HG02798 (cell line): ENCODE results near the gene FBXL12.
"Not testable (repeated sequence)": the region's sequence is repeated elsewhere in the genome, so short reads cannot be mapped to it uniquely, and the experiment has no call there.

Experiments used
- ATAC-seq: cut with Tn5 transposase; IDR thresholded peaks from one replicate; pipeline ENCODE4 v1.9.1; 2021; ENCODE audit warnings: mild to moderate bottlenecking; ENCODE audit not compliant: unreplicated experiment, poor library complexity

The FBXL12 gene, protein sequence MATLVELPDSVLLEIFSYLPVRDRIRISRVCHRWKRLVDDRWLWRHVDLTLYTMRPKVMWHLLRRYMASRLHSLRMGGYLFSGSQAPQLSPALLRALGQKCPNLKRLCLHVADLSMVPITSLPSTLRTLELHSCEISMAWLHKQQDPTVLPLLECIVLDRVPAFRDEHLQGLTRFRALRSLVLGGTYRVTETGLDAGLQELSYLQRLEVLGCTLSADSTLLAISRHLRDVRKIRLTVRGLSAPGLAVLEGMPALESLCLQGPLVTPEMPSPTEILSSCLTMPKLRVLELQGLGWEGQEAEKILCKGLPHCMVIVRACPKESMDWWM

DNA sequence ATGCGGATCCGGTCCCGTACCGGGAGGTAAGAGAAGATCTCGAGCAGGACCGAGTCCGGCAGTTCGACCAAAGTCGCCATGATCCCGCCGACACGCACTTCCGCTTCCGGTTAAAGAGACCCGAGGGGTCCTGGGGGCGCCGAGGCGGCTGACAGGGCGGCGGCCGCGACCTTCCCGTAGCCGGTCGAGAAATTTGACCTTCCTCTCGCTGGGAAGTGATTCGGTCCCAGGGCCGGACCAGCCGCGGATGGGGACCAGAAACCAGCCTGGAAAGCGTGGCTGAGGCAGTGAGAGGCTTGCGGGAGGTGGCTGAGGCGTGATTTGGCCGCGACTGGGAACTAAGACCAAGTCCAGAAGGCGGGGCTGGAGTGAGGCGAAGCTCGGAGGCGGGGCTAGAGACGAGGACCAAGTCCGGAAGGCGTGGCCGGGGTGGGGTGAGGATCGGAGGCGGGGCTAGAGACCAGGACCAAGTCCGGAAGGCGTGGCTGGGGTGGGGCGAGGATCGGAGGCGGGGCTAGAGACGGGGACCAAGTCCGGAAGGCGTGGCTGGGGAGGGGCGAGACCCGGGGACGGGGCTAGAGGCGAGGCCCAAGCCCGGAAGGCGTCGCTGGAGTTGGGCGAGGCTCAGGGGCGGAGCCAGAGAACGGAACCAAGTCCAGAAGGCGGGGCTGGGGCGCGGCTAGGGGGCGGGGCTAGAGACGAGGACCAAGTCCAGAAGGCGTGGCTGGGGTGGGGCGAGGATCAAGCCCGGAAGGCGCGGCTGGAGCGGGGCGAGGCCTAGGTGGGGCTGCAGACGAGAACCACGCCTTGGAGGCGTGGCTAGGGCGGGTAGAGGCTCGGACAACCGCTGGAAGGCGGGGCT, at the start of gene FBXL12:
FBXL12 (minus strand) TSS at position 346 of the 862 bp plus-strand sequence; CDS start at position 80, 266 bp downstream.
- peak; percentile 89 for ATAC-seq

DNA sequence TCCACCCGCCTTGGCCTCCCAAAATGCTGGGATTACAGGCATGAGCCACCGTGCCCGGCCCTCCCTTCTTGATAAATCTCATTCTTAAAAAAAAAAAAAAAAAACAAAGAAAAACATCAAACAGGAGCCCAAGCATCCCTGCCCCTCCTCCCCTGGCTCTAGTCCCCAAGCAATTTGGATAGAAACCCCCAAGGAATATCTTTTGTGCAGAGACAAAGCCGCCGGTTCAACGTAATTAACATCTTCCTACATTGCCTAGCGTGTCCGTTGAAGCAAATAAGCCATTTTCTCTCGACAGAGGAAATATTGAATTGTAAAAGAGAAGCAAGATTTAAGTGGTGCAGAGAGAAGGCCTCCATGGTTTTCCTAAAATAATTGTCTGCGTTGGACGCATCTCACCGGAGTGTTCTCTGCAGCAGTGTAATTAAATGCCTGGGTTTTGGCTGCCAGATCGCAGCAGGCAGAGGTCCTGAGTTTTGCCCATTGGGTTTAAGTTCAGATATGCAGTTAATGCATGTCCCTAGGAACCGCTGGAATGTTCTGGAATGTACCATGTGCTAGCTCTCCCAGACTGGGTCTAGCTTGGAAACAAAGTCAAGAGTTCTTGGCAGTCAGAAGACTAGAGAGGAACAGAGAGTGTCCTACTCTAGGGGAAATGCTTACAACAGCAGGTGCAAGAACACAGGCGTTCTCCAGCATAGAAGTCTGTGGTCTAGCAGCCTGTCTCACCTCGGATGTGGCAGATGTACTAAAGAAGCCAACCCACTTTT, 47.0 kb upstream of the FBXL12 start:
- no peak for ATAC-seq

DNA sequence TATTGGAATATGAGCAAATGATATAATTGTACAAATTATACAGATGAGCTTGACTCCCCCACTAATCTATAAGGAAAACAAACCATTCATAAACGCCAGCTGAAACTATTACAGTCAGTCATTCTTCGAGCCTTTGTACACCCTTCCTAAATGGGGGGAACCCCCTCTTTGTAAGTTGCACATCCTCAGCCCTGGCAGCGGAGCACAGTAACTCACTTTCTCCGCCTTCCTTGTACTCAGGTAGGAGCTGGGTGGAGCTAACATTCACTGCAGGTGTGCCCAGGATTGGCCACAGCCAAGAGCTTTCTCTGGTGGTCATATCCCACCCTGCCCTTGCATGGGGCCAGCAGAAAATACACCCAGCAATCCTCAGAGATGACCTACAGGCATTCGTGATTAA, 44.9 kb upstream of the FBXL12 start:
- ATAC-seq = no peak

DNA sequence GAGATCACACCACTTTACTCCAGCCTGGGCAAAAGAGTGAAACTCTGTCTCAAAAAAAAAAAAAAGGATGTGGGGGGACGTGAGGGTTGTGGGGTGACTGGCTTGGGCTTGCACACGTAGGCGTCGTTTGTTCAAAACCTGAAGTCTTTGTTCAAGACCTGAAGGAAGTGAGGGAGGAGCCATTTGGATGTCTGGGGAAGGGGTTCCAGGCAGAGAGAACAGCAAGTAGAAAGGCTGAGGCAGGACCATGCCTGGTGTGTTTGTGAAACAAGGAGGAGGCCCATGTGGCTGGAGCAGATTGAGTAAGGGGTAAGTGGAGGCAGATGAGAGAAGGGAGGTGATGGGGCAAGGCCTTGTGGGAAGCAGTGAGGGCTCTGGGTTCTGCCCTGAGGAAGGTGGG, 44.1 kb upstream of the FBXL12 start:
- no peak for ATAC-seq

DNA sequence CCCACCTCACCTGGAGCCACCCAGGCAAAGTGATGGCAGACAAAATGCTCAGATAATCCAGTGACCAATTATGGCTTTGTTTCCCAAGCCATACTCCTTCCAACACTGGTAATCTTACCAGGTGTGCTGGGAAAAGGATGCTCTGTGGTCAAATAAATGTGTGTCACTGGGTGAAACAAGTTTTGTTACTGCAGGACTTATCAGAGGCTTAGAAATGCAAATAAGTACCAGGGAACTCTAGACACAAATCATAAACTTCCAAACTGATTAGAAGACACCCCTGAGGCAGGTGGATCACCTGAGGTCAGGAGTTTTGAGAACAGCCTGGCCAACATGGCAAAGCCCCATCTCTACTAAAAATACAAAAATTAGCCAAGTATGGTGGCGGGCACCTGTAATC, 42.6 kb upstream of the FBXL12 start:
- no peak for ATAC-seq

DNA sequence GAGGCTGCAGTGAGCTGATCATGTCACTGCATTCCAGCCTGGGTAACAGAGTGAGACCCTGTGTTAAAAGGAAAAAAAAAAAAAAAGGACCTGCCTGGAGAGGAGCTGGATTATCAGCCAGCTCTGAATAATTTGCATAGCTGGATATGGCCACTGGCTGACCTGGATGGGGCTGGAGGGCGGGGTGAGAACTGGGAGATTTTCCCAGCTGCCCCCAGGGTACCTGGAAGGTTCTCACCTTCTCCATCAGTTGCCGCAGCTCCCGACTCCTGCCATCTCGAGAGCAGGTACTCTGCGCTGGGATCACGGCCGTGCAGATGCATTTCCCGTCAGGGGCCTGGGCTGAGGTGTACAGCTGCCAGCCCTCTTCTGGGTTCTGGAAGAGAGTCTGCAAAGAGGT, 41.5 kb upstream of the FBXL12 start:
- ATAC-seq = no peak

DNA sequence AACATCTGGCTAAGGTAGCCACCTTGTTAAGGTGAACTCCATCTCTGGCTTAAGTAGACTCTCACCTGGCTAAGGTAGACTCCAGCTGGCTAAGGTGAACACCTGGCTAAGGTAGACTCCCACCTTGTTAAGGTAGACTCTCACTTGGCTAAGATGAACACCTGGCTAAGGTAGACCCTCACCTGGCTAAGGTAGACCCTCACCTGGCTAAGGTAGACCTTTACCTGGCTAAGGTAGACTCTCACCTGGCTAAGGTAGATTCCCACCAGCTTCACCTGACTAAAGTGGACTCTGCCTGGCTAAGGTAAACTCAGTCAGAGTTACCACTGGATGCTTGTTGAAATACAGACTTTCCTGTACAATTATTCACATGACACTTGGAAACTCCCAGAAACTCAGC, 39.9 kb upstream of the FBXL12 start:
- ATAC-seq = no peak

DNA sequence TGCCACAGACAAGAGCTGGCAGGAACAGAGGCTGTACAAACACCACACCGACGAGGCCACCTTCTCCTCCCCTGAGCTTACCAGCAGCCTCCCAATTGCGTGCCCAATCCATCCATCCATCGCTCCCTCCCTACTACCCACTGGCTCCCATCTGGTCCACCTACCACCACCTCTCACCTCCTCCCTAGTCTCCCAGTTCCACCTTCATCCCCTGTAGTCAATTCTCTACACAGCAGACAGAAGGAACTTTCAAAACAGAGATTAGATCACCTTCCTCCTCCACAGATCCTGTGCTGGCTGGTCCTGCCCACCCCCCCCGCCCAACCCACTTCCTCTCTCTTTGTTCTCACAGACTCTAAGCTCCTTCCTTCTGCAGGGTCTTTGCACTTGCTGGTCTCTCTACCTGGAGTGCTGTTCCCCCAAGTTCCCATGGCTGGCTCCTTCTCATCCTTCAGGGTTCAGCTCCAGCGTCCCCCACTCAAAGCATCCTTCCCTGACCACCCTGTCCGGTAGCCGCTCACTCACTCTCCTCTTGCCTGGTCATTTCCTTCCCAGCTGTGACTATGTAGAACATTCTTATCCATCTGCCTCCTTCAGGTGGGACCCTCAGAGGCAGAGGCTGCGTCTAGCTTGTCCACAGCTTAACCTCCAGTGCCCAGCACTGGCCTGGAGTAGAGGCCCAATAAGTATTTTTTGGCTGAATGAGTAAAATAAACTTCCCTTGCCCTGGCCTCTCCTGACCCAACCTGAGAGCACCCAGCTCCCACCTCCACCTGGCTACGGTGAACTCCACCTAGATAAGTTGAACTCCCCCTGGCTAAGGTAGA, 39.3 kb upstream of the FBXL12 start:
- no peak for ATAC-seq

DNA sequence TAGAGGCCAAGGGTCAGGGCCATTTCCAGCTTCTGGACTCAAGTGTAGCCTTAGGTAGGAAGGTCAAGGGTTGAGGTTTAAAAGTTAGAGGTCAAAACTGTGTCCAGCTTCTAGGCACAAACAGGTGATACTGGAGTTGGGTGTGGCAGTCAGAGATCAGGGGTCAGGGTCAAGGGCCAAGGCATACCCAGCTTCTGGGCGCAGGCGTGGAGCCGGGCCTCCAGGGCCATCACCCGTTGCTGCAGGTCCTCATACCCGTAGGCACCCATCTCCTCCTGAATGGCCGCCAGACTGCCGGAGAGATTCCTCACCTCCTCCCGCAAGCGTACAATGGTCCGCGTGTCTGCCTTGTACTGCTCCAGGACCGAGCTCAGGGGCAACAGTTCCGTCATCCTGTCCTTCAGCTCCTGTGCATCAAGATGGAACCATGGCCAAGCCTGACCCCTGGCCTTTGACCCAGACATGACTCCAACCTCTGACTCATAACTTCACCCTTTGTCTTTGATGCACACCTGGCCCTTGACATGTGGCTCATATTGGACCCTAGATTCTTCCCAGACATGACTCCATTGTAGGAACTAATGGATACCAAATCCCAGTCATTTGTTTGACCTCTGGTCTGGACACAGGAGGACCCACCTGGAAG, 38.3 kb upstream of the FBXL12 start:
- ATAC-seq = no peak

DNA sequence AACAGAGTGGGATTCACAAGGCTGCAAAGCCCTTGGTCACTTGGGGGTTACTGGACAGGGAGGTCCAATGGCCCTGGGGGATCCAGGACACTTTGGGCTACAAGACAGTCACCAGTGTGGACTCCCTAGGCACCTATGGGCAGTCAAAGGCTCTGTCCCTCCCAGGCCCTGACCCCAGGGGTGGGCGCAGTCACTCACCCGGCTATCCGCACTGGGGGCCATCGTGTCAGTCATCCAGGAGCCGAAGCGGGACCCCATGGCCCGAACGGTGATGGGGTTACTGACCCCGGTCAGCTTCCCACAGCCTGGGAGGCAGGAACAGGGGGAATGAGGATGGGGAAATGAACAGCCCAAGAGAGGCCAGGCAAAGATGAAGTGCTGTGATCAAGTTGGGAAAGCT, 37.7 kb upstream of the FBXL12 start:
- no peak for ATAC-seq

DNA sequence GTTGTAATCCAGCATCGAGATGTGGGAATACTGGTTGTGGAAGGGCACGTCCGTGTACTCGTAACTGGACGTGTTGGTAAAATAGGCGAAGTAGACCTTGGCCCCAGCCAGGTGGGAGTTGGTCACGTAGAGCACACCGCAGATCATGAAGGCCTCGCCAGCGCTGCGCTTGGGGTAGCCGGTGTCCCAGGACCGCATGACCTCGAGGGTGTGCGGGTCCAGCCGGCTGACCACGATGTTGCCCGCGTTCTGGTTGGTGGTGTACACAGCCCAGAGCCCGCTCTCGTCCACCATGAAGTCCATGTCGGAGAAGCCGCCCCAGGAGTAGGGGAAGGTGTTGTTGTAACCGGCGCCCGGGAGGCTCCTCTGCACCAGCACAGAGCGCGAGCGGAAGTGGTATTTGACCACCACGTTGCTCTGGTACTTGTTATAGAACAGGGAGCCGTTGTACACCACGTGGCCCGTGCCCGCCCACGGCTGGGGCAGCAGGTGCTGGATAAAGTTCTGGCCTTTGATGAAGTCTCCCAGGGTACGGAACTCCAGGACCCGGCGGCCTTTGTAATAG, 35.5 kb upstream of the FBXL12 start:
- no peak for ATAC-seq

DNA sequence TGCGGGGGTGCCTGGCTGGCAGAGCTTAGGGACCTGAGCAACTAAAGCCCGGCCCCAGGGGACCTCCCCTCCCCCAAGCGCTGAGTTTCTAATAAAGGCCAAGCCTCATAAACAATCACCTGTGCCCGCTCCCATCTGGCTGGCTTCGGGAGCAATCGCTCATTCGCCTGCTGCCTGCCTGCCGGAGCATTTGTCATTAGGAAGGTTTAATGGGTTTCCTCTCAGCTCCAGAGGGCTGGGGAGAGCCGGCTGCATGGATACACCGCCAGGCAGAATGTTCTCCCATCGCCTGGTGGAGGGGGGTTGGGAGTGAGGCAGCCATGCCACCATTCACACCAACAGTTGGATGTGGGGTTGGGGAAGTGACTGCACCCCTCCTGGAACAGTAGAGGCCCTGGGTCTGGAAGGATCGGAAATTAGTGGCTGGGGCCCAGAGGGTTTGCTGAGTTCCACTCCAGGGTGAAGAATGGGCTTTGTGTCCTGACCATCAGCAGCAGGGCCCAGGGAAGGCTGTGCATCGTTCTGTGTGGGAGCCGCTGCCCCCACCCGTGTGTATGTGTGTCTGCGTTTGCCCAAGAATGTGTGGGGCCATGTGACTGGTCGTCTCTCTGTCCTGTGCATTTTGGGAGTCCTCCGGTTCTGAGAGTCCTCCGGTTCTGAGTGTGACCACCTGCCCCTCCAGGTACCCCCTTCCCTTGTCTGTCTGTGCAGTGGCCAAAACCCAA, 31.5 kb upstream of the FBXL12 start:
- ATAC-seq = no peak

DNA sequence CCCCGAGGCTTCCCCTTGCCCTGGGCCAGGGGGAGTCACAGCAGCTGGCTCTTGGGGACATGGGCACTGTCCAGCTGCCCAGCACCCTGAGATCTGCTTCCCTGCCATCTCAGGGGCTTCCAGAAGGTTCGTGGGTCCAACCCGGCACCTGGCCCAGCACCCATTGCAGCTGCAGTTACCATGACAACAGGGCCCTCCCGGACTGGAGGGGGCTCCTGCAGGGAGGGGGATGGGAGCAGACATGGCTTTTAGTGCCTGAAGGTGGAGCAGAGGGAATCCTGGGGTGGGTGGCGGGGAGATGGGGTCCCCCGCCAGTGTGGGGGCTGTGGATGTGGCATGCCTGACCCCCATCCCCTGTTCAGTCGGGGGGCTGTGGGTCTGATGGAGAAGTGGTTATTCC, 30.9 kb upstream of the FBXL12 start:
- no peak for ATAC-seq

DNA sequence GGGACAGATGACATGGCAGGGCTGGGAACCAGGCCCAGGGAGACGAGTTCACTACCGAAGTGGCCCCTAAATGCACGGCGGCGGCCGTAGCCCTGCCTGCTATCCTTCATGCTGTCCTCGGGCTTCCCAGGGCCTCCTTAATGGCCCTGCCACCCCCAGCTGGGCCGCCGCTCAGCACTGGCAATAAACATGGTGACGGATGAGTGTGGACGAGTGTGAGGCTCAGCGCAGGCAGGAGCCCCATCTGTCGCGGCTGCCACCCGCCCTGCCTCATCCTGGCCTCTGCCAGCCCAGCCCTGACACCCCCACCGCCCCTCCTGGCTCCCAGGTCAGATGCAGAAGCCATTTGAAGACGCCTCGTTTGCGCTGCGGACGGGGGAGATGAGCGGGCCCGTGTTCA, 29.9 kb upstream of the FBXL12 start:
- ATAC-seq = no peak

DNA sequence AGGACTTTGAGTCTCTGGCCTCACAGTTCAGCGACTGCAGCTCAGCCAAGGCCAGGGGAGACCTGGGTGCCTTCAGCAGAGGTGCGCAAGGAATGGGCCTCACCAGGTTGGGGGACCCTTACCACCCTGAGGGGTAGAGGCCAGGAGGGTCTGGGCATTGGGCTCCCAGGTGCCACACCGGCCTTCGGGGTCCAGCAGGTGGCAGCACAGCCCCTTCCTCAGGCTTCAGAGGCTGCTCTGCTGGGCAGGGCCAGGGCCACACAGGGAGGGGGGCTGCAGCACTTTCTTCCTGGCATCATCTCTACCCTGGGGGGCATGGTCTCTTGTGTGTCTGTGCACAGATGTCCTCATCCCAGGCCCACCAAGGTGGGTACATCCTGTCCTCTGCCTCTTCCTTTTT, 29.2 kb upstream of the FBXL12 start:
- ATAC-seq = no peak

DNA sequence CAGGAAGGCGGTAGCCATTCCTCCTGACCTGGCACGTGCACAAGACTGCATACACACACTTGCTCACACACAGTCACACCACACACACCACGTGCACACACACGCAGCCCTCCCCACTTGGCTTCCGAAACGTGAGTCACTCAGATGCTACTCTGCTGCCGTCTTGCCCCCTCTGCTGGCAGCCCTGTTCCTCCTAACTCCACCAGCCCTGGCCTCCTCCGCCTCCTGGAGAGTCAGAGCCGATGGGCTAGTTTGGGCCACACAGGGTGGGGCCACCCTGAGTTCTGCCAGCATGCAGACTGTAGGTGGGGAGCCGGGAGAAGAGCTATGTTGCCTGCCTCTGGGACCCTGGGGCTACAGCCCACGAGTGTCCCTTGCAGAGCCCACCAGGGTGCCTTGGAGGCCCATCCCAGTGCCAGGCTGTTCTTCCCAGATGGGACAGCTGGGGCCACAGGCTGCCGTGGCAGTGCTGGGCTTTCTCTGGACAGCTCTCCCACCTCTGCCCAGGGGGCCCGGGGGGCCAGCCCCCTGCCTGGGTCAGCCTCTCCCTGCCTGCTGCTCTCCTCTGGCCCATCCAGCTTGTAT, 28.3 kb upstream of the FBXL12 start:
- no peak for ATAC-seq

DNA sequence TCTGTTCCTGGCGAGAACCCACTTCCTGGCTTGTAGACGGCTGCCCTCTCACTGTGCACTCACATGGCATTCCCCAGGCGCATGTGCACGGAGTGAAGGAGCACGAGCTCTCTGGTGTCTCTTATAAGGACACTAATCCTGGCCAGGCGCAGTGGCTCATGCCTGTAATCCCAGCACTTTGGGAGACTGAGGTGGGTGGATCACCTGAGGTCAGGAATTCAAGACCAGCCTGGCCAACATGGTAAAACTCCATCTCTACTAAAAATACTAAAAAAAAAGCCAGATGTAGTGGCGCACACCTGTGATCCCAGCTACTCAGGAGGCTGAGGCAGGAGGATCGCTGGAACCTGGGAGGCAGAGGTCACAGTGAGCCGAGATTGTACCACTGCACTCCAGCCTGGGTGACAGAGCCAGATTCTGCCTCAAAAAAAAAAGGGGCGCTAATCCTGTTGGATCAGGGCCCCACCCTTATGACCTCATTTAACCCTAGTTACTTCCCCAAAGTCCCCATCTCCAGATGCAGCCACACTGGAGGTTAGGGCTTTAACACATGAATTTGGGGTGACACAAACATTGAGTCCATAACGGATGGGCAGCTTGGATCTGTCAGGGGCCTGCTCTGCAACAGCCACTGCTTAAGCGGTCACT, 24.9 kb upstream of the FBXL12 start:
- ATAC-seq = not testable (repeated sequence)
